Measurements from ENCODE around the gene AASDHPPT.

- TF ChIP-seq POLR2AphosphoS5 (IDR thresholded peaks at IDR 0.05) (no peak), POLR2A (IDR thresholded peaks at IDR 0.05) (no peak)
Observed at GRCh38 chr11:106032861-106033260, 44.6 kb upstream of the AASDHPPT start.
